ENCODE results near the gene FOXP1.

DNA sequence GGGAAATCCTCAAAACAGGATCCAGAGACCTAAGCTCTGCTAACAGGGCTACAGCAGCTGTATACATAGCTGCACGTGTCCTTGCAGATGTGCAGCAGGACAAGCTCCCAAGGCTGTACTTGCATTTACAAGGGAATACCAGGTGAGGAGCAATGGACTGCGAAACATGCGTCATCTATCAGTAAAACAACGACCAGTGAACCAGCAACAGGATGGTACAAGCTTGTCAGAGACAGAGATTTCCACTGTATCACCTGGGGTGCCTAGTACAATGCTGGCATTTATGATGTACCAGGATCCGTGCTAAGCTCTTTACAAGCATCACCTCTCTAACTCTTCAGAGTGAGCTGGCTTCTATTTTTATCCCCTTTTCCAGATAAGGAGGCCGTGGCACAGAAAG is 227.3 kb downstream of the FOXP1 start:
- TF ChIP-seq CTCF (IDR thresholded peaks at IDR 0.05) (no peak), POLR2A (IDR thresholded peaks at IDR 0.05) (no peak), POLR2AphosphoS5 (IDR thresholded peaks at IDR 0.05) (no peak)
